Measurements from ENCODE around the gene DFFA. TPM values are rescaled to one million over a fixed set of nuclear protein-coding genes. Genes with fewer than 3 reads are reported as not detected.
A peak's percentile ranks its signal among the peaks of the same experiment; 100 is the strongest.

The DFFA gene
- total RNA-seq, 1 experiment from 2014 or later: 94.1 TPM

DNA sequence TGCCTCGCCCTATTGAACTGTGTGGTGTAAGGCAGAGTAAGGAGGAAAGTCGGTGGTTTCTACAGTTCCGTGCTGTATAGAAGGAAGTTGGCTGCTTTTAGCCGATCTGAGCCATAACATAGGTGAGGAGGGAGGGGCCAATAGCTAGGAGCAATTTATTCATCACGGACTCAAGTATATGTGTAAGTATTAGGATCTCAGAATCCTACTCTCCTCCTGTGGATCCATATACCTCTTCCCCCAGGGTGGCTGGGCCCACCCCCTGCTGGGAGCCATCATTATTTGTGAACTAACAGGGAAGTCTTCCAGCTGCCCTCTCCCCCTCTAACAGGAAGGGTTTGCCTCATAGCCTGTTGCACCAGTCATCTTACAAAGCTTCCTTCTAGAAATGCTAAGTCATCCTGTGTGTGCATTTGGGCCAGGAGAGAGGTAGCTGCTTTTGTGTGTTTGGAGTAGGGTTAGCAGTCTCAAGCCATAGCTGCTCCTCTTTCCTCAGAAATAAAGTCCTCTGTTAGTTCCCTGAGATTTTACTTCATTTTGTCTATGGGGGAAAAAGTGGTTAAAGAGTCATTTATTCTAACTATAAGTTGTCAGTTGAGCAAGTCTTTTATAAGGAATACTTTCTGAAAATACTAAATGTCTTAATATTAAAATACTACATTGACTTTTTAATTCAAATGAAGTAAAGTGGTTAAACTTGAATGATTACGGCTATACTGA is 57.0 kb downstream of the DFFA start:
- H3K79me1 ChIP-seq (ENCODE audit: insufficient read depth, low read depth, low read length, poor library complexity, severe bottlenecking): no peaks in the 10 kb centered on the region
- no peaks in the 10 kb centered on the region for H3K27me3 ChIP-seq (ENCODE audit: insufficient read depth, low read length)
- Mint-ChIP-seq H3K36me3 (ENCODE audit: insufficient read depth in 1 of 3, low read depth in 3 of 3) (peaks cover 76 to 94% (median 93%) of the 10 kb centered on the region in 3 experiments), H3K9me3 (no peaks in the 10 kb centered on the region), H3K27ac (peak overlapping the region; percentile 12 to 72 (median 16); a peak in 3 of 7 replicates), H3K27me3 (ENCODE audit: low read depth) (no peaks in the 10 kb centered on the region), H3K4me3 (no peak overlapping the region), H3K4me1 (peaks cover 4 to 6% of the 10 kb centered on the region in 2 experiments; a peak in 3 of 4 replicates)
- no peak overlapping the region for H2AK5ac ChIP-seq (ENCODE audit: insufficient read length, low read length)
- no peak overlapping the region for H4K91ac ChIP-seq (ENCODE audit: insufficient read length, low read depth, low read length)
- H2AFZ ChIP-seq (ENCODE audit: low read length): no peak overlapping the region
- no peak overlapping the region for H3K4ac ChIP-seq (ENCODE audit: low read depth, low read length)
- no peak overlapping the region for H3T11ph ChIP-seq (ENCODE audit: low read length)
- no peaks in the 10 kb centered on the region; the same call in 1 of the 2 replicates for H3K79me2 ChIP-seq (ENCODE audit: insufficient read depth, low read length)
- TF ChIP-seq, protein P1, sequence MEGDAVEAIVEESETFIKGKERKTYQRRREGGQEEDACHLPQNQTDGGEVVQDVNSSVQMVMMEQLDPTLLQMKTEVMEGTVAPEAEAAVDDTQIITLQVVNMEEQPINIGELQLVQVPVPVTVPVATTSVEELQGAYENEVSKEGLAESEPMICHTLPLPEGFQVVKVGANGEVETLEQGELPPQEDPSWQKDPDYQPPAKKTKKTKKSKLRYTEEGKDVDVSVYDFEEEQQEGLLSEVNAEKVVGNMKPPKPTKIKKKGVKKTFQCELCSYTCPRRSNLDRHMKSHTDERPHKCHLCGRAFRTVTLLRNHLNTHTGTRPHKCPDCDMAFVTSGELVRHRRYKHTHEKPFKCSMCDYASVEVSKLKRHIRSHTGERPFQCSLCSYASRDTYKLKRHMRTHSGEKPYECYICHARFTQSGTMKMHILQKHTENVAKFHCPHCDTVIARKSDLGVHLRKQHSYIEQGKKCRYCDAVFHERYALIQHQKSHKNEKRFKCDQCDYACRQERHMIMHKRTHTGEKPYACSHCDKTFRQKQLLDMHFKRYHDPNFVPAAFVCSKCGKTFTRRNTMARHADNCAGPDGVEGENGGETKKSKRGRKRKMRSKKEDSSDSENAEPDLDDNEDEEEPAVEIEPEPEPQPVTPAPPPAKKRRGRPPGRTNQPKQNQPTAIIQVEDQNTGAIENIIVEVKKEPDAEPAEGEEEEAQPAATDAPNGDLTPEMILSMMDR (conservative IDR thresholded peaks at IDR 0.05): no peak
- 0 out of 2 replicates have a peak, but pooled peaks cover 2% of the 10 kb centered on the region for H3K4me1 ChIP-seq (ENCODE audit: insufficient read depth, low read length)
- H2BK15ac ChIP-seq (ENCODE audit: low read depth, low read length): no peak overlapping the region
- H2BK20ac ChIP-seq (ENCODE audit: low read depth, low read length, poor library complexity, severe bottlenecking): no peak overlapping the region
- H2BK5ac ChIP-seq (ENCODE audit: insufficient read length, low read length): no peak overlapping the region
- H3K23me2 ChIP-seq (ENCODE audit: insufficient read length, low read depth, low read length, poor library complexity, severe bottlenecking): no peaks in the 10 kb centered on the region
- DNase-seq: no peak
- no peak overlapping the region for H3K27ac ChIP-seq (ENCODE audit: insufficient read length, low read depth, low read length)
- no peak overlapping the region for H3K9ac ChIP-seq (ENCODE audit: extremely low read depth, insufficient read length, low read length)
- no peak overlapping the region for H3K56ac ChIP-seq (ENCODE audit: insufficient read length, low read depth, low read length)
- H4K20me1 ChIP-seq (ENCODE audit: control insufficient read depth, insufficient read depth, insufficient read length): no peaks in the 10 kb centered on the region
- H4K8ac ChIP-seq (replicated peaks; ENCODE audit: insufficient read length, low read depth, low read length): no peak overlapping the region
- H2BK120ac ChIP-seq (ENCODE audit: low read depth, low read length, poor library complexity, severe bottlenecking): no peak overlapping the region
- H3K23ac ChIP-seq (ENCODE audit: insufficient read length, low read depth, low read length): no peak overlapping the region
- no peaks in the 10 kb centered on the region for H3K9me3 ChIP-seq (ENCODE audit: control insufficient read depth, low read depth, low read length)
- no CpG with 5 or more reads among the region's 6 CpGs for WGBS (ENCODE audit: extremely low coverage, insufficient read length, low lambda C conversion rate)
- H4K5ac ChIP-seq (ENCODE audit: insufficient read length, low read depth, low read length): no peak overlapping the region
- no peak overlapping the region for H3K4me2 ChIP-seq (ENCODE audit: insufficient read depth, insufficient read length, low read length)
- no peak overlapping the region for H3K18ac ChIP-seq (ENCODE audit: insufficient read length, low read depth, low read length)
- H2BK12ac ChIP-seq (ENCODE audit: insufficient read length, low read depth, low read length): no peak overlapping the region
- no peak overlapping the region for H3K14ac ChIP-seq (ENCODE audit: insufficient read depth, low read length)
